K562 (cell line): ENCODE measurements around the gene ART4. TPM values are rescaled to one million over a fixed set of nuclear protein-coding genes. Genes with fewer than 3 reads are reported as not detected.

Experiments
- ATAC-seq: fragments of 200-7000 bp; cut with Tn5 transposase; 3 replicates; pipeline ENCODE4 v1.9.1; 2020; ENCODE audit warnings: moderate library complexity
- BruUV-seq: library from RNA; stranded (reverse); fragments of 400-500 nt; replicated peaks from 2 replicates; lab custom pipeline; 2021; lab: Mats Ljungman, UMichigan
- CTCF ChIA-PET: fragments of 300-600 bp; formaldehyde crosslinking; extraction: SDS; loops from one replicate; lab custom pipeline; 2021; ENCODE audit warnings: low intra/inter-chr PET ratio; lab: Yijun Ruan, JAX
- POLR2A ChIA-PET: fragments of 300-600, 350-650 bp; sonication (Branson Sonifier 250); formaldehyde crosslinking; extraction: SDS; loops from one replicate; lab custom pipeline; 2021; ENCODE audit warnings: antibody characterized with exemption, inconsistent platforms; lab: Yijun Ruan, JAX
- DNase-seq, 4 experiments: peaks; one replicate each; pipeline versions ENCODE4 v3.0.0 to v3.0.0-alpha.2; 2011 to 2018; ENCODE audit warnings: low spot score in 3 of 4, mixed read lengths in 3 of 4; ENCODE audit errors: extremely low read depth in 1 of 4
- FAIRE-seq: peaks from 2 replicates; lab custom pipeline; 2011; peaks lifted over from hg19 to GRCh38; lab: Jason Lieb, UNC
- H2AFZ ChIP-seq: 2 replicates; pipeline ENCODE4 v1.6.0; 2011; ENCODE audit warnings: low read depth, low read length, control low read depth, inconsistent platforms
- H3K27ac ChIP-seq: fragments of 200-600 bp; 3 replicates; pipeline ENCODE4 v1.8.0; 2011; ENCODE audit warnings: low read depth, mild to moderate bottlenecking, control low read depth, inconsistent platforms, low read length, moderate library complexity, mixed read lengths; ENCODE audit errors: extremely low read depth
- H3K27me3 ChIP-seq, 2 experiments: fragments of 300-600 bp in 1 of 2; 2 replicates in 1 of 2; 3 replicates in 1 of 2; pipeline versions ENCODE4 v1.6.0 to v1.8.0; 2011; ENCODE audit warnings: inconsistent platforms in 2 of 2, low read length in 2 of 2, mild to moderate bottlenecking in 1 of 2, mixed read lengths in 1 of 2, moderate library complexity in 1 of 2; ENCODE audit not compliant: control insufficient read depth in 2 of 2, insufficient read depth in 2 of 2
- H3K36me3 ChIP-seq: fragments of 300-600 bp; 3 replicates; pipeline ENCODE4 v1.8.0; 2011; ENCODE audit warnings: mild to moderate bottlenecking, low read length, inconsistent platforms; ENCODE audit not compliant: control insufficient read depth, insufficient read depth
- H3K4me1 ChIP-seq, 2 experiments: fragments of 200-600 bp in 1 of 2; replicated peaks in 1 of 2; 2 replicates in 1 of 2; 3 replicates in 1 of 2; pipeline versions ENCODE4 v1.5.1 to v1.8.0; 2011; ENCODE audit warnings: inconsistent platforms in 2 of 2, low read length in 2 of 2, mild to moderate bottlenecking in 1 of 2, mixed read lengths in 1 of 2, moderate library complexity in 1 of 2; ENCODE audit not compliant: control insufficient read depth in 2 of 2, insufficient read depth in 2 of 2
- H3K4me2 ChIP-seq: 2 replicates; pipeline ENCODE4 v1.6.1; 2011; ENCODE audit warnings: low read length, control low read depth, inconsistent platforms, mixed read lengths; ENCODE audit not compliant: insufficient read depth
- H3K4me3 ChIP-seq: fragments of 200-600 bp; sonication (generic), shearing (Covaris generic); 2 replicates; pipeline ENCODE4 v1.5.1; 2016; ENCODE audit warnings: control low read depth, inconsistent platforms
- H3K79me2 ChIP-seq: fragments of 200-600 bp; 3 replicates; pipeline ENCODE4 v1.8.0; 2011; ENCODE audit warnings: low read length, inconsistent platforms; ENCODE audit not compliant: control insufficient read depth, insufficient read depth
- H3K9ac ChIP-seq, 2 experiments: 2 replicates each; pipeline versions ENCODE4 v1.6.0 to v1.6.1; 2011; ENCODE audit warnings: low read depth in 2 of 2, low read length in 2 of 2, control low read depth in 1 of 2, inconsistent platforms in 1 of 2, mild to moderate bottlenecking in 1 of 2, mixed read lengths in 1 of 2; ENCODE audit not compliant: insufficient read depth in 1 of 2
- H3K9me1 ChIP-seq: one replicate; pipeline ENCODE4 v1.6.0; 2011; ENCODE audit warnings: inconsistent platforms, mild to moderate bottlenecking, low read length, moderate library complexity; ENCODE audit not compliant: control insufficient read depth, insufficient read depth
- H3K9me3 ChIP-seq: replicated peaks from 2 replicates; pipeline ENCODE4 v1.5.1; 2011; ENCODE audit warnings: low read depth, low read length, inconsistent platforms; ENCODE audit not compliant: control insufficient read depth, insufficient read depth
- H4K20me1 ChIP-seq: replicated peaks from 2 replicates; pipeline ENCODE4 v1.6.1; 2011; ENCODE audit warnings: low read length, inconsistent platforms, mixed read lengths; ENCODE audit not compliant: control insufficient read depth, insufficient read depth
- ARID3B ChIP-seq: fragments of 250-450 bp; sonication (Bioruptor Pico); IDR thresholded peaks from 2 replicates; pipeline ENCODE4 v1.4.0; 2020; ENCODE audit warnings: borderline replicate concordance
- BACH1 ChIP-seq: fragments of 200-800 bp; sonication (Bioruptor generic); IDR thresholded peaks from 2 replicates; pipeline ENCODE4 v1.6.1; 2016; ENCODE audit warnings: missing genetic modification characterization, missing compliant biosample characterization
- EP400 ChIP-seq: fragments of 450-650 bp; IDR thresholded peaks from 2 replicates; pipeline ENCODE4 v1.6.1; 2017; ENCODE audit warnings: antibody characterized with exemption, mild to moderate bottlenecking, moderate library complexity
- EZH2 ChIP-seq: IDR thresholded peaks from 2 replicates; pipeline ENCODE4 v1.6.1; 2012; ENCODE audit warnings: low read depth, mild to moderate bottlenecking, inconsistent platforms, low read length, borderline replicate concordance
- MEF2A ChIP-seq: IDR thresholded peaks from 2 replicates; pipeline ENCODE4 v1.6.1; 2011; ENCODE audit warnings: low read depth, mild to moderate bottlenecking, low read length, moderate library complexity; ENCODE audit not compliant: control insufficient read depth
- NBN ChIP-seq: fragments of 450-650 bp; IDR thresholded peaks from 2 replicates; pipeline ENCODE4 v1.6.1; 2016; ENCODE audit warnings: low read depth, mild to moderate bottlenecking
- NUFIP1 ChIP-seq: fragments of 450-650 bp; IDR thresholded peaks from 2 replicates; pipeline ENCODE4 v1.6.1; 2018; ENCODE audit not compliant: partially characterized antibody
- RNF219 ChIP-seq: fragments of 250-450 bp; sonication (Bioruptor Pico); IDR thresholded peaks from 2 replicates; pipeline ENCODE4 v1.5.0; 2022; ENCODE audit warnings: mild to moderate bottlenecking
- SMAD4 ChIP-seq: fragments of 250-450 bp; sonication (Bioruptor Pico); conservative IDR thresholded peaks from 2 replicates; pipeline ENCODE4 v1.8.0; 2021; ENCODE audit warnings: inconsistent platforms, mild to moderate bottlenecking, moderate library complexity
- SPI1 ChIP-seq: IDR thresholded peaks from 2 replicates; pipeline ENCODE4 v1.6.1; 2011; ENCODE audit warnings: low read depth, low read length, control low read depth, borderline replicate concordance
- ZFPM2 ChIP-seq: fragments of 250-450 bp; sonication (Bioruptor Pico); IDR thresholded peaks from 2 replicates; pipeline ENCODE4 v1.5.1; 2022; ENCODE audit warnings: mild to moderate bottlenecking
- ZNF184 ChIP-seq: sonication (generic); formaldehyde crosslinking; IDR thresholded peaks from 2 replicates; pipeline ENCODE4 v1.5.0; 2020; ENCODE audit warnings: missing genetic modification reagents
- WGBS: fragments of 100-300 bp; shearing (Covaris generic); methylation state at CpG from one replicate; pipeline ENCODE4 v1.1.6; 2016; ENCODE audit warnings: low coverage, mixed read lengths; ENCODE audit not compliant: insufficient coverage; ENCODE audit errors: missing lambda C conversion rate; 5-methylcytosine and 5-hydroxymethylcytosine counted together
- in situ Hi-C: fragments of 300-500 bp; cut with MboI; formaldehyde crosslinking; loops from 4 replicates; pipeline ENCODE4 v1.15.0; 2018; ENCODE audit warnings: inconsistent platforms, mixed read lengths
- intact Hi-C: fragments of 100-400 bp; cut with micrococcal nuclease; formaldehyde crosslinking; loops from 2 replicates; pipeline ENCODE4 v1.14.2; 2022
- polyA plus RNA-seq, 8 experiments: library from polyadenylated mRNA; depleted of rRNA in 4 of 8; stranded (reverse) in 5 of 8; unstranded in 3 of 8; fragments of >200 nt; fragmentation: Nextera tagmentation in 2 of 8; fragmentation: Illumina TruSeq in 1 of 8; extraction: Ambion mirVana in 2 of 8; extraction: Trizol in 1 of 8; gene quantifications; 2 replicates each; pipeline versions ENCODE4 v1.2.1 to v1.2.3, GENCODE V29; 2011 to 2014; ENCODE audit warnings: inconsistent platforms in 1 of 8, missing spikeins in 1 of 8
- total RNA-seq, 7 experiments: library from RNA; depleted of rRNA in 6 of 7; stranded (reverse); fragments of >200 nt in 6 of 7; fragmentation: Illumina TruSeq in 2 of 7; extraction: Trizol in 2 of 7; gene quantifications; 2 replicates each; pipeline versions ENCODE4 v1.2.1 to v1.2.3, GENCODE V29; 2011 to 2021; ENCODE audit warnings: low replicate concordance in 1 of 7

The ART4 gene
- total and polyA plus RNA-seq, 9 of the 15 experiments (the other 6 are each of a cell fraction or from before 2014, with no cell fraction given), result 0.07 TPM; not detected in 8

GRCh38 chr12:14858513-14858912 is 15.2 kb upstream of the ART4 start:
- WGBS, result 0% methylated on average over 1 of the region's 1 CpG
- no peaks in the 10 kb centered on the region for H3K9me3 ChIP-seq
- H3K4me3 ChIP-seq, result no peak overlapping the region
- CTCF ChIA-PET, result no interaction called here
- no peak overlapping the region for H3K27ac ChIP-seq
- TF ChIP-seq SPI1 (no peak), BACH1 (tag) (no peak)
- no peaks in the 10 kb centered on the region for H3K79me2 ChIP-seq
- FAIRE-seq (no peak), DNase-seq (no peak), ATAC-seq (no peak)
- H3K9me1 ChIP-seq, result no peaks in the 10 kb centered on the region
- no peak overlapping the region for H2AFZ ChIP-seq
- intact Hi-C loops, result no loop called here
- H3K9ac ChIP-seq, result no peak overlapping the region
- no TSS peak for BruUV-seq
- H3K36me3 ChIP-seq, result no peaks in the 10 kb centered on the region
- in situ Hi-C loops, result no loop called here
- no peaks in the 10 kb centered on the region for H4K20me1 ChIP-seq
- POLR2A ChIA-PET, result no interaction called here
- no peaks in the 10 kb centered on the region for H3K4me1 ChIP-seq
- H3K27me3 ChIP-seq, result no peaks in the 10 kb centered on the region
- no peak overlapping the region for H3K4me2 ChIP-seq

GRCh38 chr12:14854586-14855183 is 11.4 kb upstream of the ART4 start:
- in situ Hi-C loops (no loop called here), intact Hi-C loops (no loop called here)
- ChIA-PET POLR2A (interaction anchor here (0.7 to 1.3 kb wide), 2 partner anchors 16 to 46 kb away, joined by 3 read pairs; no protein-coding TSS in a partner anchor), CTCF (no interaction called here)
- Histone ChIP-seq H3K9me3 (no peaks in the 10 kb centered on the region), H4K20me1 (no peaks in the 10 kb centered on the region), H3K27ac (no peak overlapping the region), H3K9me1 (no peaks in the 10 kb centered on the region), H3K4me3 (no peak overlapping the region), H3K4me1 (no peaks in the 10 kb centered on the region), H3K27me3 (no peaks in the 10 kb centered on the region), H3K9ac (no peak overlapping the region), H3K36me3 (no peaks in the 10 kb centered on the region), H3K4me2 (no peak overlapping the region), H3K79me2 (no peaks in the 10 kb centered on the region), H2AFZ (no peak overlapping the region)
- WGBS, result 2% methylated on average over 6 of the region's 6 CpGs
- BruUV-seq, result no TSS peak
- FAIRE-seq (no peak), ATAC-seq (no peak), DNase-seq (no peak)
- TF ChIP-seq RNF219, result no peak
- TF ChIP-seq ARID3B, result no peak
- no peak for TF ChIP-seq MEF2A
- no peak for TF ChIP-seq ZNF184 (CRISPR knock-in tag)
- no peak for TF ChIP-seq SMAD4 (CRISPR knock-in tag)
- no peak for TF ChIP-seq ZFPM2 (CRISPR knock-in tag)
- TF ChIP-seq NBN, result no peak
- TF ChIP-seq EZH2, result no peak
- no peak for TF ChIP-seq NUFIP1
- TF ChIP-seq EP400, result no peak
